ENCODE data around the gene PTCD2.
"Not testable (repeated sequence)": the region's sequence is repeated elsewhere in the genome, so short reads cannot be mapped to it uniquely, and the experiment has no call there.

The PTCD2 gene

DNA sequence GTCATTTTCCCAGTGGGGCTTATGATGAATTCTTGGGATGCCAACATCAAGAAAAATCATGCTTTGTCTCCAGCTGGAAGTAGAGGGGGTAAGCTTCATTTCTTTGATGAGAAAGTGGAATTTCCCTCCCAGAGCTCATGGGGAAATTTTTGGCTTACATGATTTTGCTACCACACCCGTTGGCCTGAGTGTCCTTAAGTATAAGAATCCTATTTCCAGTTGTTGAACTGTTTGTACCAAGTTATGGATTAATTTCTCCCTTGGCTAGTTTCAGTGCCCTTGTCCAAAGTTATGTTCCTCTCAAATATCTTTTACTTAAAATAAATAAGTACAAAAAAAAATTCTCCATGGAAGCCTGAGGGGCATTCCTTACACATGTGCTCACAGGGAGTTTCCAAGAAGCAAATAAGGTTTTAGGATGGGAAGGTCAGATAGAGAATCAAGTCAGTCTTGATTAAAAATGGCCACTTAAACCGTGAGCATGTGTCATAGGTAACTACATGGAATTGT, 82.3 kb downstream of the PTCD2 start:
- no peak overlapping the region for H3K4me3 ChIP-seq (ENCODE audit: low read depth, low read length)
- in situ Hi-C loops (cut with HindIII; ENCODE audit: low sequenced_read_pairs): no loop called here
- peak; percentile 47 for DNase-seq (ENCODE audit: low read depth, low spot score)
- TF ChIP-seq, protein P1, sequence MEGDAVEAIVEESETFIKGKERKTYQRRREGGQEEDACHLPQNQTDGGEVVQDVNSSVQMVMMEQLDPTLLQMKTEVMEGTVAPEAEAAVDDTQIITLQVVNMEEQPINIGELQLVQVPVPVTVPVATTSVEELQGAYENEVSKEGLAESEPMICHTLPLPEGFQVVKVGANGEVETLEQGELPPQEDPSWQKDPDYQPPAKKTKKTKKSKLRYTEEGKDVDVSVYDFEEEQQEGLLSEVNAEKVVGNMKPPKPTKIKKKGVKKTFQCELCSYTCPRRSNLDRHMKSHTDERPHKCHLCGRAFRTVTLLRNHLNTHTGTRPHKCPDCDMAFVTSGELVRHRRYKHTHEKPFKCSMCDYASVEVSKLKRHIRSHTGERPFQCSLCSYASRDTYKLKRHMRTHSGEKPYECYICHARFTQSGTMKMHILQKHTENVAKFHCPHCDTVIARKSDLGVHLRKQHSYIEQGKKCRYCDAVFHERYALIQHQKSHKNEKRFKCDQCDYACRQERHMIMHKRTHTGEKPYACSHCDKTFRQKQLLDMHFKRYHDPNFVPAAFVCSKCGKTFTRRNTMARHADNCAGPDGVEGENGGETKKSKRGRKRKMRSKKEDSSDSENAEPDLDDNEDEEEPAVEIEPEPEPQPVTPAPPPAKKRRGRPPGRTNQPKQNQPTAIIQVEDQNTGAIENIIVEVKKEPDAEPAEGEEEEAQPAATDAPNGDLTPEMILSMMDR (IDR thresholded peaks at IDR 0.05; ENCODE audit: low read depth, low read length): no peak

DNA sequence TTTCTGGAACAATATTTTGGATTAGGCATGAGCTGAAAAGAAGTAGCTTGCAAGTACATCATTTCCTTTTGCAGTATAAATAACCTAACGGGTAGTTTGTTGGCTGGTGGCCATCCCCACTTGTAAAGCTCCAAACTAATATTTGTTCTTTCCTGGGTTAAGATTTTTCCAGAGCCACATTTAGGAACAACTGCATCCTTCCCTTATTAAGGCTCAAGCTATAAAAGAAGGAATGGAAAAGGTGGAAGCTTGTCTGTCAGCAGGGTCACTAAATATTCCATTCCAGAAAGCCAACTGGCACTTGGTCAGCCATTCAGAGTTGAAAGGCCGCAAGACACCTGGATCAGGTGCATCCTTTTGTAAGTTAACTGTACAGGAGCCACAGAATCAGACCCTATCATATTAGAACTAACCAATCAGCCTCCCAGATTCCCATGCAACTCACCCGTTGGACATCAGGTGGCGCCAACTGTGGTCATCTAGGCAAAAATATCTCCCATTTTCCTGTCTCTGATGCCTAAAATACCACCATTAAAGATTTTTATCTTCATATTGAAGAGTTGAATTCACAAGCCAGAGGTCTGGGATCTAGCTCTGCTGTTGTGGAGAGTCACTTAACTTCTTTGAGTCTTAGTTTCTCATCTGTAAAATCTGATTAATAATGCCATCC, 82.9 kb downstream of the PTCD2 start:
- in situ Hi-C loops (cut with HindIII; ENCODE audit: low sequenced_read_pairs): no loop called here
- H3K4me3 ChIP-seq (ENCODE audit: low read depth, low read length): no peak overlapping the region
- peak; percentile 47 for DNase-seq (ENCODE audit: low read depth, low spot score)
- TF ChIP-seq, protein P1 (IDR thresholded peaks at IDR 0.05; ENCODE audit: low read depth, low read length): peak; percentile 54

DNA sequence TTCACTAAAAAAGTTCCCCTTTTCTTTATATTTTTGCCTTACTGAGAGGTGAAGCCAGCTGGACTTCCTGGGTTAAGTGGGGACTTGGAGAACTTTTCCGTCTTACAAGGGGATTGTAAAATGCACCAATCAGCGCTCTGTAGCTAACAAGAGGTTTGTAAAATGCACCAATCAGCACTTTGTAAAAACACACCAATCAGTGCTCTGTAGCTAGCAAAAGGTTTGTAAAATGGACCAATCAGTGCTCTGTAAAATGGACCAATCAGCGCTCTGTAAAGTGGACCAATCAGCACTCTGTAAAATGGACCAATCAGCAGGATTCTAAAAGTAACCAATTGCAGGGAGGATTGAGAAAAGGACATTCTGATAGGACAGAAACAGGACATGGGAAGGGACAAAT, 84.6 kb downstream of the PTCD2 start:
- H3K4me3 ChIP-seq (ENCODE audit: low read depth, low read length); in situ Hi-C loops (cut with HindIII; ENCODE audit: low sequenced_read_pairs); DNase-seq (ENCODE audit: low read depth, low spot score): not testable (repeated sequence)

DNA sequence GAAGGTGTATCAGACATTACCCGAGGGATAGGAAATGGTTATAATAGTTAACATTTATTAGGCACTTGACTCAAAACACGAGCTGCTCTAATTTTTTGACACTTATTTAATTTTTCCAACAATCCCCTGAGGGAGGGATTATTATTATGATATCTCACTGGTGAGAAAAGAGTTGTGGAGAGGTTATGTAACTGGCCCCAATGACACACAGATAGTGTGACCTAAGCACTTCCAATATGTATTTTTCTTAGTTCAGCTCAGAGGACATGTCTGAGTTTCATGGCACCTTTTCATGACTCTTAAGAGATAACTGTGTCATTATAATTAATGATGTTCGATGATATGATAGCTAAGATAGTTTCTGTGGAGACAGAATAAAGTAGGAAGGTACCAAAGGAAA, 86.9 kb downstream of the PTCD2 start:
- TF ChIP-seq, protein P1 (IDR thresholded peaks at IDR 0.05; ENCODE audit: low read depth, low read length): no peak
- DNase-seq (ENCODE audit: low read depth, low spot score): no peak
- no peak overlapping the region for H3K4me3 ChIP-seq (ENCODE audit: low read depth, low read length)
- in situ Hi-C loops (cut with HindIII; ENCODE audit: low sequenced_read_pairs): no loop called here

DNA sequence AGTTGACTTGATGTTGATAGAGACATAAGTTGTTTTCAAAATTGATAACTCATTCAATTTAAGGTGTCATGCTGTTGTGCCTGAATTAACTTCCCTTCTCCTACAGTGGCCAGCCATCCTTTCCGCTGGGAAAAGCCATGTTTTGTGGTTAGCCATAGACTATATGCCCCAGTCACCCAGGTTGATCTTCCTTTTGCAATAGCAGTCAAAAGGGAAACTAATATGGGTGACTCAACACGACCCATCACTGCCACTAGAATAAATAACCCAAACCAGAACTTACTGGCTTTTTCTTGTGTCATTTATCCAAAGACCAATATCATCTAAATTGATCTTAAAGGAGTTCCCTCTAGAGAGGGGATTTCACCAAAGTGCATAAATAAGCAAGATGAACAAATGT, 87.4 kb downstream of the PTCD2 start:
- DNase-seq (ENCODE audit: low read depth, low spot score): no peak
- TF ChIP-seq, protein P1 (IDR thresholded peaks at IDR 0.05; ENCODE audit: low read depth, low read length): no peak
- no peak overlapping the region for H3K4me3 ChIP-seq (ENCODE audit: low read depth, low read length)
- in situ Hi-C loops (cut with HindIII; ENCODE audit: low sequenced_read_pairs): no loop called here

DNA sequence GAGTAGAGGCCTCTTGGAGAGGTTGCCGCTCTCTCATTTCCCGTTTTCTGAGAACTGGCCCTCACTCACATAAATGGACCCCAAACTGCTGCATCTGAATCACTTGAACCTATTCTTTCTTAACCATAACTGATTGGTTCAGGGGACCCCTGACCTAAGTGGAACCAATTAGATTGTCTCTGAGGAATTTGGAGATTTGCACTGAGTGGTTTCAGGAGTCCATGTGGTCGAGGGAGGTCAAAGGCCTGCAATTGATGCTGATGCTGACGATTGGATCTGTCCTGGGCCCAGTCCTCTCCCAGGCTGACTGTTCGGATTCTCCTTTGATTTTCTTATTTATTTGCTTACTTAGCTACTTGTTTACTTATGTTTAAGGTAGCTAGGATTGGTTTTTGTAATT, 88.0 kb downstream of the PTCD2 start:
- DNase-seq (ENCODE audit: low read depth, low spot score): no peak
- in situ Hi-C loops (cut with HindIII; ENCODE audit: low sequenced_read_pairs): no loop called here

DNA sequence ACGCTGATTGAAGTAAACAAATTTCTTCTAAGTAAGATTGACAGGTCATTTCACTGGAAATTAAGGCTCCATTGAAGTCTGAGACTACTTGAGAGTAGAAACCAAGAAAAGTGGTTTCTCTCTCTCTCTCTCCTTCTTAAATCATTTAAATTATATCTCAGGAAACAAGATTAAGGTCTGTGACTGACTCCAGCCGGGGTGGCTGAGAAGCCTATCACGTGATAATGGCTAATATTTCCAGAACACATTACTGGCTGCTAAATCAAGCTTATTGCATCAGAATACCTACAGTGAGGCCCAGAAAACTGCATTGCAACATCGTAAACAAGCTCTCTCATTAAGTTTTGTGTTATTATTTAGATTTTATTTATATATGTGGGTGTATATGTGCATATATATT, 88.4 kb downstream of the PTCD2 start:
- no peak for DNase-seq (ENCODE audit: low read depth, low spot score)
- in situ Hi-C loops (cut with HindIII; ENCODE audit: low sequenced_read_pairs): no loop called here
- TF ChIP-seq, protein P1 (IDR thresholded peaks at IDR 0.05; ENCODE audit: low read depth, low read length): no peak
- no peak overlapping the region for H3K4me3 ChIP-seq (ENCODE audit: low read depth, low read length)

More for the DNA sequence above, 88.0 kb downstream of the PTCD2 start:
- no peak overlapping the region for H3K4me3 ChIP-seq (ENCODE audit: low read depth, low read length)
- TF ChIP-seq, protein P1 (IDR thresholded peaks at IDR 0.05; ENCODE audit: low read depth, low read length): no peak
